PC-9 (cell line): Measurements from ENCODE around the gene KRTAP5-1.

ENCODE experiments used
- EZH2 ChIP-seq: fragments of 200-600 bp; sonication (generic); IDR thresholded peaks from 2 replicates; pipeline ENCODE4 v1.8.0; 2017; ENCODE audit warnings: antibody characterized with exemption, low read depth
- TF ChIP-seq, protein P1 (sequence below): fragments of 200-600 bp; sonication (generic); conservative IDR thresholded peaks from 2 replicates; pipeline ENCODE4 v1.6.1; 2017; ENCODE audit warnings: mixed run types, antibody characterized with exemption, mild to moderate bottlenecking, moderate library complexity

DNA sequence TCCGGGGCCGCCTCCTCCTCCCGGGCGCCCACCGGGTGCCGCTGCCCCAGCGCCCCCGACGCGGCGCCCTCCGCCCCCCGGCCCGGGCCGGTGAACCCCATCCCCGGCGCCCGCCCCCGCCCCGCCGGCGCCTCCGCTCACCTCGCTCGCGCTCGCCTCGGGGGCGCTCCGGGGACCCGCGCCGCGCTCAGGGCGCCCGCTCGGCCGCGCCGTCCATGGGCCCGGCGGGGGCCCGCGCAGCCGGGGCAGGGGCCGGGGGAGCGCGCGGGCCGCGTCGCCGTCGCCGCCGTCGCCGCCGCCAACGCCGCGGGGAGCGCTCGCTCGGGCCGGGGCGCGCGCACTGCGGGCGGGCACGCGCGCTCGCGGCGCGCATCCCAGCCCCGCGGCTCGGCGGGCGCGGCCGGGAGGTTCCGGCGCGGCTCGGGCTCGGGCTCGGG, 13.3 kb downstream of the KRTAP5-1 start:
- no peak for TF ChIP-seq EZH2
- TF ChIP-seq, protein P1, sequence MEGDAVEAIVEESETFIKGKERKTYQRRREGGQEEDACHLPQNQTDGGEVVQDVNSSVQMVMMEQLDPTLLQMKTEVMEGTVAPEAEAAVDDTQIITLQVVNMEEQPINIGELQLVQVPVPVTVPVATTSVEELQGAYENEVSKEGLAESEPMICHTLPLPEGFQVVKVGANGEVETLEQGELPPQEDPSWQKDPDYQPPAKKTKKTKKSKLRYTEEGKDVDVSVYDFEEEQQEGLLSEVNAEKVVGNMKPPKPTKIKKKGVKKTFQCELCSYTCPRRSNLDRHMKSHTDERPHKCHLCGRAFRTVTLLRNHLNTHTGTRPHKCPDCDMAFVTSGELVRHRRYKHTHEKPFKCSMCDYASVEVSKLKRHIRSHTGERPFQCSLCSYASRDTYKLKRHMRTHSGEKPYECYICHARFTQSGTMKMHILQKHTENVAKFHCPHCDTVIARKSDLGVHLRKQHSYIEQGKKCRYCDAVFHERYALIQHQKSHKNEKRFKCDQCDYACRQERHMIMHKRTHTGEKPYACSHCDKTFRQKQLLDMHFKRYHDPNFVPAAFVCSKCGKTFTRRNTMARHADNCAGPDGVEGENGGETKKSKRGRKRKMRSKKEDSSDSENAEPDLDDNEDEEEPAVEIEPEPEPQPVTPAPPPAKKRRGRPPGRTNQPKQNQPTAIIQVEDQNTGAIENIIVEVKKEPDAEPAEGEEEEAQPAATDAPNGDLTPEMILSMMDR, result no peak
